ENCODE data around the gene DDX6. TPM values are rescaled to one million over a fixed set of nuclear protein-coding genes. Genes with fewer than 3 reads are reported as not detected.

DDX6 gene
- total and polyA plus RNA-seq, 2 of the 8 experiments (the other 6 are each of a cell fraction or from before 2014, with no cell fraction given), result 29.8 to 181 TPM

DNA sequence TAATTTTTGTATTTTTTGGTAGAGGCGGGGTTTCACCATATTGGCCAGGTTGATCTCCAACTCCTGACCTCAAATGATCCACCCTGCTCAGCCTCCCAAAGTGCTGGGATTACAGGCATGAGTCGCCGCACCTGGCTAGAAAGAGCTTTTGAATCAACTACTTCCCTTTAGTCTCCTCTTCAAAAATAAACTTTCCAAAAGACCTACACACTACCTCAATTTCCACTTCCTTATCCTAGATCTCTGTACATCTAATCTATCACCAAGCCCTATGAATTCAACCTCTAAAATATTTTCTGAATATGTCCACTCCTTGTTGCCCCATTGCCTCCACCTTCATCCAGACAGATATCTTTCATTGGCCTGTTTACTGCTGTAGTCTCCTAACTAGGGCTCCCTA lies 13.1 kb upstream of the DDX6 start (continued):
- TF ChIP-seq MAFK (IDR thresholded peaks at IDR 0.05; ENCODE audit: low read depth, low read length) (no peak), TCF12 (IDR thresholded peaks at IDR 0.05; ENCODE audit: low read depth, low read length) (no peak), TAF7 (optimal IDR thresholded peaks at IDR 0.05; ENCODE audit: borderline replicate concordance, low read depth, low read length) (no peak), CBX8 (IDR thresholded peaks at IDR 0.05; ENCODE audit: borderline replicate concordance, low read depth, low read length) (no peak), PHF8 (conservative IDR thresholded peaks at IDR 0.05; ENCODE audit: low read depth, low read length) (no peak), SIRT6 (IDR thresholded peaks at IDR 0.05; ENCODE audit: low read length) (no peak)
